Activated gamma-delta T cell (primary cell): ENCODE data around the gene COL26A1.
"Not testable (repeated sequence)": the region's sequence is repeated elsewhere in the genome, so short reads cannot be mapped to it uniquely, and the experiment has no call there.

Experiments used
- DNase-seq: peaks from one replicate; lab custom pipeline; 2025; lab: John Stamatoyannopoulos, UW

Gene COL26A1

GRCh38 chr7:101598422-101598985, 235.8 kb downstream of the COL26A1 start:
- no peak for DNase-seq

GRCh38 chr7:101598986-101599771, 236.5 kb downstream of the COL26A1 start:
- no peak for DNase-seq

GRCh38 chr7:101599787-101600186, 237.1 kb downstream of the COL26A1 start:
- no peak for DNase-seq

- DNase-seq, result no peak
Observed at GRCh38 chr7:101602082-101602481, 239.4 kb downstream of the COL26A1 start.

DNA sequence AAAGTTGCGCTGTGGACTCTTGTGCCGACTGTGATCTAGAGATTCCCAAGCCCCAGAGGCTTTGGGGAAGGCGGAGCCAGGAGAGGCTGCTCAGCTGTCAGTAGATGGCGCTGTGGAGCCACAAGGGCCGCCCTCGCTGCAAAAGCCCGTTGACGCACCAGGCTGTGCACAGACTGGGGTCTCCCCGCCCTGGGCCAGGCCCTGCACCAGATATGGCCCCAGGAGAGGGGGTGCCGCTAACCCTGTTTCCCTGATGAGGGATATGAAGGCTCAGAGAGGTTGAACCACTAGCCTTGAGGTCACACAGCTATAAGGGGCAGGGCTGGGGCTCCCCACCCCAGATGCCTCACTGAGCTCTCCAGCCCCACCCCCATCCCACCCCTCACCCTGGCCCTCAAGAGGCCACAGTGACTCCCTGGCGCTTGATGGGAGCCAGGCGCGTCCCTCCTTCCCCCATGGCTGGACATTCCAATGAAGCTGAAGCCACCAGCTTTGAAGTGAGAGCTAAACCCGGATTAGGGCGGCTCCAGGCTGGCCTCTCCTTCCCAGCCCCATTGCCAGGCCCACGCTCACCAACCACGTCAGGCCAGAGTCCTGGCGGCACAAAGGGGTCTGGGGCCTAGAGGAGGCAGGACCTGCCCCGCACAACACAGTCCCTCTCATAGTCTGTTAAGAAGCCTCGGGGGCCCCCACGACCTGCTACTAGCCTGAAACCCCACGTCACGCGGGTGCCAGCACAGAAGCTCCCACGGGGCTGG, 240.0 kb downstream of the COL26A1 start:
- DNase-seq, result no peak

GRCh38 chr7:101604331-101604933, 241.8 kb downstream of the COL26A1 start:
- DNase-seq, result no peak

DNA sequence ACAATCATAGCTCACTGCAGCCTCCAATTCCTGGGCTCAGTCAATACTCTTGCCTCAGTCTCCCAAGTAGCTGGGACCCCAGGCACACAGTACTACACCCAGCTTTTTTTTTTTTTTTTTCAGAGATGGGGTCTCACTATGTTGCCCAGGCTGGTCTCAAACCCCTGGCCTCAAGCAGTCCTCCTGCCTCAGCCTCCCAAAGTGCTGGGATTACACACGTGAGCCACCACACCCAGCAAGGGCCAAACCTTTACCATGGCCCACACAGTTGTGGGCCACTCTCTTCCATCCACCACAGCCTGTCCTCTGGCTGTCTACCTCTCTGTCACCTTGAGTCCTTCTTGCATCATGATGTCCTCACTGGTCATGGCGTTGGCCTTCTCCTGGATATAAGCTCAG, 242.3 kb downstream of the COL26A1 start:
- not testable (repeated sequence) for DNase-seq

GRCh38 chr7:101605611-101606497, 243.2 kb downstream of the COL26A1 start:
- no peak for DNase-seq

- no peak for DNase-seq
Observed at GRCh38 chr7:101606498-101606923, 243.8 kb downstream of the COL26A1 start.
